ENCODE results near the gene HAPLN3. TPM values are rescaled to one million over a fixed set of nuclear protein-coding genes. Genes with fewer than 3 reads are reported as not detected.

The HAPLN3 gene
- total RNA-seq, 1 experiment from 2014 or later: 42.4 TPM

DNA sequence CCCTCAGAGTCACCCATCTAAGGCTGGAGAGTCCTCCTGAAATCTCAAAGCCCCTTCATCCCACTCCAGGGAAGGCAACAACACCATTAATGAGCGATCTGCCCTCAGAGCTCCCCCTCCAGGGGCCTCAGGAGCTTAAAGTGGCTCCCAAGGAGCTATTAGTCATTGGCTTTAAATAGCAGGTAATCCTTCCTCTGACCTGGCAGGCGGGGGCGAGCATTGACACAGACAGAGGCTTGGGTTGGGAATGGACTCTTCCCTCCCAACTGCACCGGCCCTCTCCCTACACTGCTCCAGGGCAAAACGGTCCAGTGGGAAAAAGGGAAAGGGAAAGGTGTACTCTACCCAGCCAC, 16.4 kb upstream of the HAPLN3 start:
- Histone ChIP-seq H2AFZ (ENCODE audit: low read length) (no peak overlapping the region), H3K9ac (ENCODE audit: extremely low read depth, insufficient read length, low read length) (peak overlapping the region; percentile 36), H4K8ac (replicated peaks; ENCODE audit: insufficient read length, low read depth, low read length) (no peak overlapping the region), H3K9me3 (ENCODE audit: control insufficient read depth, low read depth, low read length) (no peaks in the 10 kb centered on the region), H2AK5ac (ENCODE audit: insufficient read length, low read length) (no peak overlapping the region), H4K5ac (ENCODE audit: insufficient read length, low read depth, low read length) (no peak overlapping the region), H3K4me2 (ENCODE audit: insufficient read depth, insufficient read length, low read length) (peak overlapping the region; percentile 100), H2BK15ac (ENCODE audit: low read depth, low read length) (no peak overlapping the region), H3K14ac (ENCODE audit: insufficient read depth, low read length) (no peak overlapping the region), H3T11ph (ENCODE audit: low read length) (no peak overlapping the region), H3K79me2 (ENCODE audit: insufficient read depth, low read length) (peaks cover 23% of the 10 kb centered on the region; the same call in 1 of the 2 replicates), H3K56ac (ENCODE audit: insufficient read length, low read depth, low read length) (no peak overlapping the region), H2BK5ac (ENCODE audit: insufficient read length, low read length) (peak overlapping the region; percentile 61), H3K27ac (ENCODE audit: insufficient read length, low read depth, low read length) (no peak overlapping the region), H3K79me1 (ENCODE audit: insufficient read depth, low read depth, low read length, poor library complexity, severe bottlenecking) (peaks cover 26% of the 10 kb centered on the region), H3K4me1 (ENCODE audit: insufficient read depth, low read length) (peaks cover 8% of the 10 kb centered on the region), H3K23ac (ENCODE audit: insufficient read length, low read depth, low read length) (no peak overlapping the region), H4K91ac (ENCODE audit: insufficient read length, low read depth, low read length) (no peak overlapping the region), H2BK120ac (ENCODE audit: low read depth, low read length, poor library complexity, severe bottlenecking) (no peak overlapping the region), H3K18ac (ENCODE audit: insufficient read length, low read depth, low read length) (no peak overlapping the region), H4K20me1 (ENCODE audit: control insufficient read depth, insufficient read depth, insufficient read length) (no peaks in the 10 kb centered on the region), H3K23me2 (ENCODE audit: insufficient read length, low read depth, low read length, poor library complexity, severe bottlenecking) (peaks cover 9% of the 10 kb centered on the region), H3K4ac (ENCODE audit: low read depth, low read length) (no peak overlapping the region), H3K27me3 (ENCODE audit: insufficient read depth, low read length) (no peaks in the 10 kb centered on the region), H2BK20ac (ENCODE audit: low read depth, low read length, poor library complexity, severe bottlenecking) (no peak overlapping the region), H2BK12ac (ENCODE audit: insufficient read length, low read depth, low read length) (no peak overlapping the region)
- Mint-ChIP-seq H3K36me3 (ENCODE audit: insufficient read depth in 1 of 3, low read depth in 3 of 3) (peaks cover 49 to 58% (median 53%) of the 10 kb centered on the region in 3 experiments), H3K27me3 (ENCODE audit: low read depth) (no peaks in the 10 kb centered on the region; the same call in 1 of the 2 replicates), H3K9me3 (peaks cover 0 to 2% of the 10 kb centered on the region in 2 experiments; a peak in 4 of 5 replicates), H3K27ac (peak overlapping the region; percentile 96 to 97 (median 97); a peak in 6 of 7 replicates), H3K4me1 (peaks cover 45 to 60% of the 10 kb centered on the region in 2 experiments), H3K4me3 (peak overlapping the region; percentile 82 to 98)
- no CpG with 5 or more reads among the region's 5 CpGs for WGBS (ENCODE audit: extremely low coverage, insufficient read length, low lambda C conversion rate)
- peak; percentile 29; the same call in 2 of the 3 replicates for TF ChIP-seq CTCF (conservative IDR thresholded peaks at IDR 0.05)
- peak; percentile 61 for DNase-seq
